ENCODE data around the gene CRKL. TPM values are rescaled to one million over a fixed set of nuclear protein-coding genes. Genes with fewer than 3 reads are reported as not detected.

CRKL gene
- total RNA-seq, 1 donor from 2014 or later, result 78.2 TPM

DNA sequence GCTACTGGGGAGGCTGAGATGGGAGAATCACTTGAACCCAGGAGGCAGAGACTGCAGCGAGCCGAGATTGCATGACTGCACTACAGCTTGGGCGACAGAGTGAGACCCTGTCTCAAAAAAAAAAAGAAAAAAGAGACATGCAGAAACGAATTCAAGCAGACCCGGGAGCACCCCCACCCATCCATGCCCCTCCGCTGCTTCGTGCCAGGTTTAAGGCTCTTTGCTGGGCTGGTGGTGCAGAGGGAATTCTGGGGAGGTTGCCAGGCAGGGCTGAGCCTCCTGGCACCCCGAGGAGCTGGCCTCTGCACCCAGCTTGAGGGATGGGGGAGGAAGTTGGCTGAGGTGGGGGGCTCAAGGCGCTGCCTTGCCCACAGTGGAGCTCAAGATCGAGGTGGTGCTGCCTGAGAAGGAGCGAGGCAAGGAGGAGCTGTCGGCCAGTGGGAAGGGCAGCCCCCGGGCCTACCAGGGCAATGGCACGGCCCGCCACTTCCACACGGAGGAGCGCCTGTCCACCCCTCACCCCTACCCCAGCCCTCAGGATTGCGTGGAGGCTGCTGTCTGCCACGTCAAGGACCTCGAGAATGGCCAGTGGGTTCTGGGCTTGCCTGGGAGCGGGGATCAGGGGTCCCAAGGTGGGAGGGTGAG lies 55.8 kb downstream of the CRKL start:
- peaks cover 2% of the 10 kb centered on the region for H3K27me3 Mint-ChIP-seq (ENCODE audit: insufficient read depth)
- no peak overlapping the region for H3K4me3 Mint-ChIP-seq
- intact Hi-C loops (cut with micrococcal nuclease), result no loop called here
- H3K27ac Mint-ChIP-seq, result no peak overlapping the region
- no peaks in the 10 kb centered on the region for H3K36me3 Mint-ChIP-seq (ENCODE audit: low read depth)
- DNase-seq (ENCODE audit: low spot score), result no peak
- H3K4me1 Mint-ChIP-seq (ENCODE audit: low read depth), result no peaks in the 10 kb centered on the region
- peaks cover 1% of the 10 kb centered on the region for H3K9me3 Mint-ChIP-seq

DNA sequence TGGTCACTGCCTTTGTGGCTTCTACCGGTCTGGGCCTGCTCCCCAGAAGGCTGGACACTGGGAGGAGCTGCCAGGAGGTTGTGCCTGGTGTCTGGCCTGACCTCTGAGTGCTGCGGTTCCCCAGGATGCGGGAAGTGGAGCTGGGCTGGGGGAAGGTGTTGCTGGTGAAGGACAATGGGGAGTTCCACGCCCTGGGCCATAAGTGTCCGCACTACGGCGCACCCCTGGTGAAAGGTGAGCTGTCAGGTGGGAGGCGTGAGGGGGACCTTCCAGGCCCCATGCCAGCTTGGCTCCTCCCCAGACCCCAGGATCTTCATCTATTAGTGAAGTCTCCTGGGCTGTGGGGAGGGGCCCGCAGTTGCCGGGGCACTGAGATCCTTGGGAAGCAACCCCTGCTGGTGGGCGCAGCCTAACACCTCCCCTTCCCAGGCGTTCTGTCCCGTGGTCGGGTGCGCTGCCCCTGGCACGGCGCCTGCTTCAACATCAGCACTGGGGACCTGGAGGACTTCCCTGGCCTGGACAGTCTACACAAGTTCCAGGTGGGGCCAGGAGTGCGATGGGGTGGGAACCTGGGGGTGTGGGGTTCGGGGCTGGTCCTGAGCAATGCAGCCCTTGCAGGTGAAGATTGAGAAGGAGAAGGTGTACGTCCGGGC lies 56.6 kb downstream of the CRKL start:
- H3K4me3 Mint-ChIP-seq, result no peak overlapping the region
- intact Hi-C loops (cut with micrococcal nuclease), result no loop called here
- peaks cover under 1% of the 10 kb centered on the region for H3K4me1 Mint-ChIP-seq (ENCODE audit: low read depth)
- no peaks in the 10 kb centered on the region for H3K36me3 Mint-ChIP-seq (ENCODE audit: low read depth)
- no peak for DNase-seq (ENCODE audit: low spot score)
- peaks cover 2% of the 10 kb centered on the region for H3K27me3 Mint-ChIP-seq (ENCODE audit: insufficient read depth)
- no peak overlapping the region for H3K27ac Mint-ChIP-seq
- H3K9me3 Mint-ChIP-seq, result peaks cover 8% of the 10 kb centered on the region

DNA sequence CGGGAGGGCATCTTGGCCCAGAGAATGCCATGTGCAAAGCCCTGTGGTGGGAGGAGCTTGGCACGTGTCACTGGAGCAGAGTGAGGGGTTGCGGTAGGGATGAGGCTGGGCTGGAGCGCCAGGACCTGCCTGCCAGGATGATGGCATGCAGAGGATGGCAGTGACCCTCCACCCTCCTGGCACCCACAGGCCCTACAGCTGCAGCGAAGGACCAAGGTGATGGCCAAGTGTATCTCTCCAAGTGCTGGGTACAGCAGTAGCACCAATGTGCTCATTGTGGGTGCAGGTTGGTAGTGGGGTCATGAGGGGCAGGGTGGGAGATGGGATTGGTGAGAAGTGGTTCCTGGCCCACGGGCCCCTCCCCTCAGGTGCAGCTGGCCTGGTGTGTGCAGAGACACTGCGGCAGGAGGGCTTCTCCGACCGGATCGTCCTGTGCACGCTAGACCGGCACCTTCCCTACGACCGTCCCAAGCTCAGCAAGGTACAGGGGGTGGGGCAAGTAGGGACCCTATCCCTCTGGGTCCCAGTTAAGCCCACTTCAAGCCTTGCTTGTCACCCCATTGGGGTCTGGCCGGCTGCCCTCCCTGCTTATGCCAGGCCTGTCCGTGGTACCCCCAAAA lies 57.2 kb downstream of the CRKL start:
- Mint-ChIP-seq H3K4me3 (no peak overlapping the region), H3K27me3 (ENCODE audit: insufficient read depth) (peaks cover 2% of the 10 kb centered on the region), H3K27ac (no peak overlapping the region), H3K4me1 (ENCODE audit: low read depth) (peaks cover 7% of the 10 kb centered on the region), H3K9me3 (peaks cover 12% of the 10 kb centered on the region), H3K36me3 (ENCODE audit: low read depth) (peaks cover 1% of the 10 kb centered on the region)
- intact Hi-C loops (cut with micrococcal nuclease), result no loop called here
- no peak for DNase-seq (ENCODE audit: low spot score)

DNA sequence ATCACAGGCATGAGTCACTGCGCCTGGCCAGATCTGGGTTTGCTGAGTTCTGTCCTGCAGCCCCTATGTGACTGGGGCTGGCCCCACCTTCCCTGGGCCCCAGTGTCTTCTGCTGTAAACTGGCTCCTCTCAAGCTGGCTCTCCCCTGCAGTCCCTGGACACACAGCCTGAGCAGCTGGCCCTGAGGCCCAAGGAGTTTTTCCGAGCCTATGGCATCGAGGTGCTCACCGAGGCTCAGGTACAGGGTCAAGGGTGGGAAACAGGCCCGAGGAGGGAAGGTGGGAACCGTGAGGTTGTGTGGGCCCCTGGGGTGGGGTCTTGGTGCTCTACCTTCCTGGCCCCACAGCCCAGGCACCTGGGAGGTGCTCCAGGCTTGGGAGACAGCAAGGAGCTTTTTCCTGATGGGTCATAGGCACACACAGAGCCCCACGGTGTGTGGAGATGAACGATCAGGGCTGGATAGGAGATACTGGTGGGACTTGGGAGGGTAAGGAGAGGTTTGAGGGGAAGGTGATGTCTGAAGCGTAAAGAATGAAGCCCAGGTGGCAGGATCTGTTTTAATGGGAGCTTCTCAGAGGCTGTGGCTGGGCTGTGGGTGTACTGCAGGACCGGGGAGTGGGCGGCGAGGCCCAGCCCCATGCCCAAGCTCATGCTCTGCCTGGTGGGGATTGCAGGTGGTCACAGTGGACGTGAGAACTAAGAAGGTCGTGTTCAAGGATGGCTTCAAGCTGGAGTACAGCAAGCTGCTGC lies 58.5 kb downstream of the CRKL start:
- intact Hi-C loops (cut with micrococcal nuclease), result no loop called here
- Mint-ChIP-seq H3K36me3 (ENCODE audit: low read depth) (peaks cover 1% of the 10 kb centered on the region), H3K27ac (no peak overlapping the region), H3K4me1 (ENCODE audit: low read depth) (peaks cover 17% of the 10 kb centered on the region), H3K9me3 (peaks cover 12% of the 10 kb centered on the region), H3K4me3 (no peak overlapping the region), H3K27me3 (ENCODE audit: insufficient read depth) (peaks cover 2% of the 10 kb centered on the region)
- no peak for DNase-seq (ENCODE audit: low spot score)

DNA sequence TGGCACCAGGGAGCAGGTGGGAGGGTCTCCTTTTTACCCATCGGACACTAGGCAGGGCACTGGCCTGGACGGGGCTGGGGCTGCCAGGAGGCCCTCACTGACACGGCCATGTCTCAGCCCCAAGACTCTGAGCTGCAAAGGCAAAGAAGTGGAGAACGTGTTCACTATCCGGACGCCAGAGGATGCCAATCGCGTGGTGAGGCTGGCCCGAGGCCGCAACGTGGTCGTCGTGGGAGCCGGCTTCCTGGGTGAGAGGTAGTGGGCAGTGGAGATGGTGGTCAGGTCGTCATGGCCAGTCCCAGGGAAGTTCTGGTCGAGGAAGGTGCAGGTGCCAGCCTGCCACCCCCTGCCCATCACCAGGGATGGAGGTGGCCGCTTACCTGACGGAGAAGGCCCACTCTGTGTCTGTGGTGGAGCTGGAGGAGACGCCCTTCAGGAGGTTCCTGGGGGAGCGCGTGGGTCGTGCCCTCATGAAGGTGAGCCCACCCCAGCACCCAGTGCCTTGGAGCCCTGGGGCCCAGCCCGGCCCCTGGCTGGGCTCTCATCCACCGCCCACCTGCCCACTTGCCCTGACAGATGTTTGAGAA lies 59.2 kb downstream of the CRKL start:
- no peak for DNase-seq (ENCODE audit: low spot score)
- Mint-ChIP-seq H3K4me1 (ENCODE audit: low read depth) (peaks cover 24% of the 10 kb centered on the region), H3K4me3 (no peak overlapping the region), H3K36me3 (ENCODE audit: low read depth) (peaks cover 1% of the 10 kb centered on the region), H3K9me3 (peaks cover 12% of the 10 kb centered on the region), H3K27ac (no peak overlapping the region), H3K27me3 (ENCODE audit: insufficient read depth) (no peaks in the 10 kb centered on the region)
- intact Hi-C loops (cut with micrococcal nuclease), result no loop called here

DNA sequence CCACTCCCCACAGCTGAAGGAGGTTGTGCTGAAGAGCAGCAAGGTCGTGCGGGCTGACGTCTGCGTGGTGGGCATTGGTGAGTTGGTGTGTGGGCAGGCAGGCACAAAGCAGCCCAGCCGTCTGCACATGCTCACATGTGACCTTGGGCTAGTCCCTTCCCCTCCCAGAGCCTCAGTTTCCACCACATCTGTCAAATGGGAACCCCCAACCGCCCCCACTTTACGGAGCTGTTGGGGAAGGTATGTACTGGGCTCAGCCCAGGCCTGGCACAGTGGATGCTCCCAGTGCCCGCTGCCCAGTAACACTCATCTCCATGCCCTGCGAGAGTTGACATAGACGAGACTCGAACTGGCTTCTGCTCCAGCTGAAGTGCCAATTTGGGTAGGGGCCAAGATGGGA lies 59.8 kb downstream of the CRKL start:
- peaks cover 27% of the 10 kb centered on the region for H3K4me1 Mint-ChIP-seq (ENCODE audit: low read depth)
- peaks cover 1% of the 10 kb centered on the region for H3K36me3 Mint-ChIP-seq (ENCODE audit: low read depth)
- H3K4me3 Mint-ChIP-seq, result no peak overlapping the region
- no peaks in the 10 kb centered on the region for H3K27me3 Mint-ChIP-seq (ENCODE audit: insufficient read depth)
- H3K9me3 Mint-ChIP-seq, result peaks cover 12% of the 10 kb centered on the region
- H3K27ac Mint-ChIP-seq, result no peak overlapping the region
- no peak for DNase-seq (ENCODE audit: low spot score)
- intact Hi-C loops (cut with micrococcal nuclease), result no loop called here

DNA sequence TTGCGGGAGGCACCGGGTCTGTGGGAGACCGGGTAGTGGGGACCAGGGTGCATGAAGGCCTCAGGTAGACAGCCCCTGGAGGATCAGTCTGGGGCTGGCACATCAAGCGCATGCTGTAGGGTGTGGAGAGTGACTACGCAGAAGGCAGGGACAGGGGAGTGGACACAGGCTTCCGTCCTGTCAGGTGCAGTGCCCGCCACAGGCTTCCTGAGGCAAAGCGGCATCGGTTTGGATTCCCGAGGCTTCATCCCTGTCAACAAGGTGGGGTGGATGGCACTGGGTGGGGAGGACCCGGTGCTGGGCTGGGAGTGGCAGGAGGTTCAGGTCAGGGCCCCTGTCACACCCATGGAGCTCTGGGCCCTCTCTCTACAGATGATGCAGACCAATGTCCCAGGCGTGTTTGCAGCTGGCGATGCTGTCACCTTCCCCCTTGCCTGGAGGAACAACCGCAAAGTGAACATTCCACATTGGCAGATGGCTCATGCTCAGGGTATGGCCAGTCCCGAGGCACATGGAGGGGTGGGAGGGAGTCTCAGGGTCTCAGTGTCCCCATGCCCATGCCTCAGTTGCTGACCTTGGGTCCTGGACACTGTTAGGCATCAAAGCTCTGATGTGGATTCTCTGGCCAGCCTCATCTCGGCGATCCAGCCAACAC lies 60.4 kb downstream of the CRKL start:
- Mint-ChIP-seq H3K36me3 (ENCODE audit: low read depth) (peaks cover 1% of the 10 kb centered on the region), H3K27me3 (ENCODE audit: insufficient read depth) (no peaks in the 10 kb centered on the region), H3K4me3 (no peak overlapping the region), H3K9me3 (peaks cover 12% of the 10 kb centered on the region), H3K4me1 (ENCODE audit: low read depth) (peaks cover 29% of the 10 kb centered on the region), H3K27ac (no peak overlapping the region)
- DNase-seq (ENCODE audit: low spot score), result no peak
- intact Hi-C loops (cut with micrococcal nuclease), result no loop called here

DNA sequence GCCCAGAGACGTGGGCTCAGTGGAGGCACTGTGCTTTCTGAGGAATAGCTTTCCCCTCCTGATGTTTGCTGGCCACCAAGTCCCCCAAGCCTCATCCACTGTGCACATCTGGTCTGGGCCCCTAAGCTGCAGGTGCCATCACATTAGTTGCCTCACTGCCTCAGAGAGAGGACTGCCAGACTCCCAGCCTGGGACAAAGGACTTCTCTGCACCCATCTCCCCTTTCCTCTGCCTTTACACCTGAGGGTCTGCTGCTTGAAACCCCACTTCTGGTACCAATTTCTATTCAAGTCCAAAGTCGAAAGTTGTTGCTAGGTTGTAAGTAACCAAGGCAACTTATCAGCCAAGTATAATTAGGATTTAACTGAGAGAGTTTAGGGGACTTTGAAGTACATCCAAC lies 61.2 kb downstream of the CRKL start:
- H3K9me3 Mint-ChIP-seq, result peaks cover 12% of the 10 kb centered on the region

DNA sequence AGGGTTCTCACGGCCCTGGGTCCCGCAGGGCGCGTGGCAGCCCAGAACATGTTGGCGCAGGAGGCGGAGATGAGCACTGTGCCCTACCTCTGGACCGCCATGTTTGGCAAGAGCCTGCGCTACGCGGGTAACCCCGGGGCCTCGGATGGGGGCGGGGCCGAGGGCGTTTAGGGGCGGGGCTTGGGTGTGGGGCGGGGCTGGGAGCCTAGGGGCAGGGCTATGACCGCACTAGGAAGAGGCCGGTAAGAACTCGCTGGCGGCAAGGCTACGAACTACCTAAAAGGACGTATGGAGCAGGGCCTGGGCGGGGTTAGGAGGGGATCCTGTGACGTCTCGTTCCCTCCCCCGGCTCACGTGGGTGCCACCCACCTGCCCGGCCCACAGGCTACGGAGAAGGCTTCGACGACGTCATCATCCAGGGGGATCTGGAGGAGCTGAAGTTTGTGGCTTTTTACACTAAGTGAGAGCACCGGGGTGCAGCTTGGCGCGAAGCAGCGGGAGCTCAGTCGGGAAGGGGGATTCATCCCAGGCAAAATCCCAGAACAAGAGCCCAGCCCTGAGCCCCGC lies 62.1 kb downstream of the CRKL start:
- no peaks in the 10 kb centered on the region for H3K27me3 Mint-ChIP-seq (ENCODE audit: insufficient read depth)
- peaks cover 9% of the 10 kb centered on the region for H3K36me3 Mint-ChIP-seq (ENCODE audit: low read depth)
- peaks cover 44% of the 10 kb centered on the region for H3K4me1 Mint-ChIP-seq (ENCODE audit: low read depth)
- peak overlapping the region; percentile 70 for H3K27ac Mint-ChIP-seq
- intact Hi-C loops (cut with micrococcal nuclease), result no loop called here
- H3K9me3 Mint-ChIP-seq, result peaks cover 12% of the 10 kb centered on the region
- H3K4me3 Mint-ChIP-seq, result peak overlapping the region; percentile 71
- peak; percentile 52 for DNase-seq (ENCODE audit: low spot score)

More for the DNA sequence above, 61.2 kb downstream of the CRKL start:
- H3K36me3 Mint-ChIP-seq (ENCODE audit: low read depth), result peaks cover 1% of the 10 kb centered on the region
- peaks cover 37% of the 10 kb centered on the region for H3K4me1 Mint-ChIP-seq (ENCODE audit: low read depth)
- no peak overlapping the region for H3K4me3 Mint-ChIP-seq
- intact Hi-C loops (cut with micrococcal nuclease), result no loop called here
- no peak overlapping the region for H3K27ac Mint-ChIP-seq
- no peak for DNase-seq (ENCODE audit: low spot score)
- no peaks in the 10 kb centered on the region for H3K27me3 Mint-ChIP-seq (ENCODE audit: insufficient read depth)

DNA sequence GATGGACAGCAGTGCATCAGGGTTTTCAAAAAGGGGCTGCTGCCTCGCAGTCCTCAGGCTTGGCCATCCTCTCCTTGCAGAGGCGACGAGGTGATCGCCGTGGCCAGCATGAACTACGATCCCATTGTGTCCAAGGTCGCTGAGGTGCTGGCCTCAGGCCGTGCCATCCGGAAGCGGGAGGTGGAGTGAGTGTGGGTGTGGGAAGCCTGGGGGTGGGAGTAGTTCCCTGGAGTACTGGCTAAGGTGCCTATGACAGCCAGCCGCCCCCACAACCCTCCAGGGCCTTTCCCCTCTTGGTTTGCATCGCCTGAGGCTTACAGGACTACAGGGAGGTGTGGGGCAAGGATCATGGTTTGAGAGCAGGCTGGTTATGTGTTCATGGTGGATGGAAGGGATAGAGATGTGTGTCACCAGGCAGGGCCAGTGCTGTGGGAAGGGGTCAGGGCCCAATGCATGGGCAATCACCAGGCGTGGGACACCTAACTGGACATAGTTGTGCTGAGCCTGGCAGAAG lies 62.8 kb downstream of the CRKL start:
- Mint-ChIP-seq H3K4me3 (peak overlapping the region; percentile 38), H3K4me1 (ENCODE audit: low read depth) (peaks cover 44% of the 10 kb centered on the region), H3K27ac (no peak overlapping the region), H3K9me3 (peaks cover 12% of the 10 kb centered on the region), H3K27me3 (ENCODE audit: insufficient read depth) (no peaks in the 10 kb centered on the region), H3K36me3 (ENCODE audit: low read depth) (peaks cover 10% of the 10 kb centered on the region)
- intact Hi-C loops (cut with micrococcal nuclease), result loop anchor here (2.0 to 5.0 kb wide), 2 partner anchors 63 to 121 kb away; partner anchors contain the start of genes CRKL, PI4KA and SNAP29
- DNase-seq (ENCODE audit: low spot score), result no peak

DNA sequence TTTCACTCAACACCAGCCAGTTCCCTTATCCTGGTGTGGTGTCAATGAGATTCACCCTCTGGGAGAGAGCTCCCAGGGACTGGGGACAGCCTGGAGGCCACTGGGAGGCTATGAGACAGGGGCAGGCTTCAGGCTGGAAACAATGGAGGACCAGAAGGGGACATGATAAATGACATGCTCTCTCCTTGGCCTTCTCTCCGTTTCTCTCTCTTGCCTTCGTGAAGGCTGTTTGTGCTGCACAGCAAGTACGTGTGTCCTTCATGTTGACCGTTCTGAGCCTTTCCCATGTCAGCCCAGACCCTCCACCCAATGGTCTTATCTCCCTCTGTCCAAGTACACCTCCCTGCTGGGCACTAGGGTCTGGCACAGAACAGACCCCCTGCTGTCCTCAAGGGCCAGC lies 63.3 kb downstream of the CRKL start:
- Mint-ChIP-seq H3K4me1 (ENCODE audit: low read depth) (peaks cover 44% of the 10 kb centered on the region), H3K27me3 (ENCODE audit: insufficient read depth) (no peaks in the 10 kb centered on the region), H3K4me3 (peak overlapping the region; percentile 90), H3K36me3 (ENCODE audit: low read depth) (peaks cover 10% of the 10 kb centered on the region), H3K9me3 (peaks cover 12% of the 10 kb centered on the region), H3K27ac (no peak overlapping the region)
- intact Hi-C loops (cut with micrococcal nuclease), result loop anchor here (2.0 to 5.0 kb wide), 2 partner anchors 63 to 122 kb away; partner anchors contain the start of genes CRKL, PI4KA and SNAP29
- DNase-seq (ENCODE audit: low spot score), result no peak
